Nephron progenitor cell (in vitro differentiated cells): ENCODE data around the gene TRAF6.
A peak's percentile ranks its signal among the peaks of the same experiment; 100 is the strongest.
"Not testable (repeated sequence)": the region's sequence is repeated elsewhere in the genome, so short reads cannot be mapped to it uniquely, and the experiment has no call there.

Experiments used
- DNase-seq: peaks from one replicate; pipeline ENCODE4 v3.0.0; 2021
- H3K27ac Mint-ChIP-seq: 2 replicates; pipeline ENCODE4 v1.8.0; 2021; ENCODE audit warnings: mild to moderate bottlenecking, moderate library complexity, mixed read lengths
- H3K27me3 Mint-ChIP-seq: 2 replicates; pipeline ENCODE4 v1.8.0; 2021; ENCODE audit warnings: mild to moderate bottlenecking, low read depth, mixed read lengths; ENCODE audit not compliant: poor library complexity
- H3K36me3 Mint-ChIP-seq: 2 replicates; pipeline ENCODE4 v1.8.0; 2021; ENCODE audit warnings: low read depth, mixed read lengths
- H3K4me1 Mint-ChIP-seq: 2 replicates; pipeline ENCODE4 v1.8.0; 2021; ENCODE audit warnings: mixed read lengths
- H3K4me3 Mint-ChIP-seq: 2 replicates; pipeline ENCODE4 v1.8.0; 2021; ENCODE audit warnings: mild to moderate bottlenecking, moderate library complexity, mixed read lengths
- H3K9me3 Mint-ChIP-seq: 2 replicates; pipeline ENCODE4 v1.8.0; 2021; ENCODE audit warnings: mild to moderate bottlenecking, moderate library complexity, mixed read lengths
- TF ChIP-seq, protein P1 (sequence below): fragments of 200-600 bp; sonication (generic); IDR thresholded peaks from 2 replicates; pipeline ENCODE4 v1.5.0; 2021; ENCODE audit warnings: antibody characterized with exemption

The TRAF6 gene, protein sequence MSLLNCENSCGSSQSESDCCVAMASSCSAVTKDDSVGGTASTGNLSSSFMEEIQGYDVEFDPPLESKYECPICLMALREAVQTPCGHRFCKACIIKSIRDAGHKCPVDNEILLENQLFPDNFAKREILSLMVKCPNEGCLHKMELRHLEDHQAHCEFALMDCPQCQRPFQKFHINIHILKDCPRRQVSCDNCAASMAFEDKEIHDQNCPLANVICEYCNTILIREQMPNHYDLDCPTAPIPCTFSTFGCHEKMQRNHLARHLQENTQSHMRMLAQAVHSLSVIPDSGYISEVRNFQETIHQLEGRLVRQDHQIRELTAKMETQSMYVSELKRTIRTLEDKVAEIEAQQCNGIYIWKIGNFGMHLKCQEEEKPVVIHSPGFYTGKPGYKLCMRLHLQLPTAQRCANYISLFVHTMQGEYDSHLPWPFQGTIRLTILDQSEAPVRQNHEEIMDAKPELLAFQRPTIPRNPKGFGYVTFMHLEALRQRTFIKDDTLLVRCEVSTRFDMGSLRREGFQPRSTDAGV

DNA sequence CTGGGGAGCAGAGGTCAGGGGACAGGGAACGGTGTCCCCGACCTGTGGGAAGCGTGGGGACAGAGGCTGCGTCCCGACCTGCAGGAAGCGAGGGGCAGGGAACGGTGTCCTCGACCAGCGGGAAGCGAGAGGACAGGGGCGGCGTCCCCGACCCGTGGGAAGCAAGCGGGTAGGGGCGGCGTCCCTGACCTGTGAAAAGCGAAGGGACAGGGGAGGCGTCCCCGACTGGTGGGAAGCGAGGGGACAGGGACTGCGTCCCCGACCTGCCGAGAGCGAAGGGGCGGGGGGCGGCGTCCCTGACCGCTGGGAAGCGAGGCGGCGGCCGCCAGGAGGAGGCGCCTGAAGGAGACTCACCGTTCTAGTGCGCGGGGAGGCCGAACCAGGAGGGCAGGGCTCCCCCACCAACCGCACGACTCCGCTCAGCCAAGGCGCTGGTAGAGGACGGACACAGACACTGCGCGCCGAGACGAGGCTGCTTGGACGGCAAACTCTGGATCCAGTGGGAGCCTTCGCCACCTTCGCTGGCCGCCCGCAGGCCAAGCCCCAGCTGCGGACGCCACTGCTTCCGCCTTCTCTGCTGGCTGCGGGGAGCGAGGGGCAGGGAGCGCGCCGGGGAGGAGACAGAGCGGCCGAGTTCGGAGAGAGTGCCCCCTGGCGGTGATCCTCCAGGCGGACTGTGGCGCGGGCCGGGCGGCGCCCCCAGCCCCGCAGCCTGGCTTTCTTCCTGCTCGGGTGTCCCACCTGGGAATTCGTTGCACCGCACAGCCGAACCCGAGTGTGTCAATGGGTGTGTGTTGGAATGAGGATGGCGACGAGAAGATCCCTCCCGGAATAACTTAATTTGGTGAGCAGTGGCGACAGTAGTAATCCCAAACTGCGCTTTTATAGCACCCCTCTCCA lies at the start of gene TRAF6:
TRAF6 (minus strand) TSS at position 579 of the 900 bp plus-strand sequence. CDS start 8,757 bp downstream, outside the sequence.
- H3K4me3 Mint-ChIP-seq: peak within 1 kb of the TSS; percentile 99
- DNase-seq: peak; percentile 97
- peaks cover 28% of the 10 kb centered on the region for H3K27me3 Mint-ChIP-seq
- no peaks in the 10 kb centered on the region for H3K36me3 Mint-ChIP-seq
- H3K27ac Mint-ChIP-seq: peak within 1 kb of the TSS; percentile 95
- peaks cover 16% of the 10 kb centered on the region for H3K9me3 Mint-ChIP-seq
- H3K4me1 Mint-ChIP-seq: peaks cover 19% of the 10 kb centered on the region
- TF ChIP-seq, protein P1, sequence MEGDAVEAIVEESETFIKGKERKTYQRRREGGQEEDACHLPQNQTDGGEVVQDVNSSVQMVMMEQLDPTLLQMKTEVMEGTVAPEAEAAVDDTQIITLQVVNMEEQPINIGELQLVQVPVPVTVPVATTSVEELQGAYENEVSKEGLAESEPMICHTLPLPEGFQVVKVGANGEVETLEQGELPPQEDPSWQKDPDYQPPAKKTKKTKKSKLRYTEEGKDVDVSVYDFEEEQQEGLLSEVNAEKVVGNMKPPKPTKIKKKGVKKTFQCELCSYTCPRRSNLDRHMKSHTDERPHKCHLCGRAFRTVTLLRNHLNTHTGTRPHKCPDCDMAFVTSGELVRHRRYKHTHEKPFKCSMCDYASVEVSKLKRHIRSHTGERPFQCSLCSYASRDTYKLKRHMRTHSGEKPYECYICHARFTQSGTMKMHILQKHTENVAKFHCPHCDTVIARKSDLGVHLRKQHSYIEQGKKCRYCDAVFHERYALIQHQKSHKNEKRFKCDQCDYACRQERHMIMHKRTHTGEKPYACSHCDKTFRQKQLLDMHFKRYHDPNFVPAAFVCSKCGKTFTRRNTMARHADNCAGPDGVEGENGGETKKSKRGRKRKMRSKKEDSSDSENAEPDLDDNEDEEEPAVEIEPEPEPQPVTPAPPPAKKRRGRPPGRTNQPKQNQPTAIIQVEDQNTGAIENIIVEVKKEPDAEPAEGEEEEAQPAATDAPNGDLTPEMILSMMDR: peak; percentile 90

DNA sequence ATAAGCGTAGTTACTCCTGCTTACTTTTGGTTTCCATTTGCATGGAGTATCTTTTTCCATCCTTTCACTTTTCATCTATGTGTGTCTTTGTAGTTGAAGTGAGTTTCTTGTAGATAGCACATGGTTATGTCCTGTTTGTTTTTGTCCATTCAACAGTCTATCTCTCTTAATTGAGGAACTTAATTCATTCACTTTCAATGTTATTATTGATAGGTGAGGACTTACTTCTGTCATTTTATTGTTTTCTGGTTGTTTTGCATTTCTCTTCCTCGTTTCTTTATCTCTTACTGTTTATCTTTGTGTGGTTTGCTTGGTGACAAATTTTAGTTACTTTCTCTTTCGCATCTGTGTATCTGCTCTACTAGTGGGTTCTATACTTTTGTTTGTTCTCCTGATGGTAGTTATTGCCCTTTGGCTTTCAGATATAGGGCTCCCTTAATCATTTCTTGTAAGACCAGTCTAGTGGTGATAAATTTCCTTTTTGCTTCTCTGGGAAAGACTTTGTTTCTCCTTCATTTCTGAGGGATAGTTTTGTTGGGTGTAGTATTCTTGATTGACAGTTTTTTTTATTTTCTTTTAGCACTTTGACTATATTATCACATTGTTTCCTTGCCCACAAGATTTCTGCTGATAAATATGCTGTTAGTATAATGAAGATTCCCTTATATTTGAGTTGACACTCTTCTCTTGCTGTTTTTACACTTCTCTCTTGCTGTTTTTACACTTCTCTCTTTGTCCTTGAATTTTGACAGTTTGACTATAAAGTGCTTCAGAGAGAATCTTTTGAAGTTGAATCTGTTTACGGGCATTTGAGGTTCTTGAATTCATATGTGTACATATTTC lies 48.7 kb upstream of the TRAF6 start:
- no peak overlapping the region for H3K4me3 Mint-ChIP-seq
- TF ChIP-seq, protein P1: no peak
- DNase-seq: no peak
- peaks cover 3% of the 10 kb centered on the region for H3K27me3 Mint-ChIP-seq
- peaks cover under 1% of the 10 kb centered on the region for H3K4me1 Mint-ChIP-seq
- no peak overlapping the region for H3K27ac Mint-ChIP-seq
- peaks cover 26% of the 10 kb centered on the region for H3K9me3 Mint-ChIP-seq
- peaks cover 10% of the 10 kb centered on the region for H3K36me3 Mint-ChIP-seq

DNA sequence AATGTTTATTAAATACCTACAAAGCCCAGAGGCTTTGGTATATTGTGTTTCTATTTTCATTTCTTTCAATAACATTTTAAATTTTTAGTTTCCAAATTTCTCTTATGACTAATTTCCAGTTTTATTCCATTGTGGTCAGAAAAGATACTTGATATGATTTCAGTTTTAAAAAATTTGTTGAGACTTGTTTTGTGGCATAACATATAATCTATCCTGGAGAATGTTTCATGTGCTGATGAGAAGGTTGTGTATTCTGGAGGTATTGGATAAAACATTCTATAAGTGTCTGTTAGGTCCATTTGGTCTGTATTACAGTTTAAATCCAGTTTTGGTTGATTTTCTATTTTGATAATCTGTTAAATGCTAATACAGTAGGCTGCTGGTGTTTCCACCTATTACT lies 47.9 kb upstream of the TRAF6 start:
- no peak for DNase-seq
- Mint-ChIP-seq H3K4me1 (no peaks in the 10 kb centered on the region), H3K36me3 (peaks cover 10% of the 10 kb centered on the region), H3K4me3 (no peak overlapping the region), H3K9me3 (peaks cover 26% of the 10 kb centered on the region), H3K27ac (no peak overlapping the region), H3K27me3 (peaks cover 3% of the 10 kb centered on the region)
- TF ChIP-seq, protein P1: no peak

DNA sequence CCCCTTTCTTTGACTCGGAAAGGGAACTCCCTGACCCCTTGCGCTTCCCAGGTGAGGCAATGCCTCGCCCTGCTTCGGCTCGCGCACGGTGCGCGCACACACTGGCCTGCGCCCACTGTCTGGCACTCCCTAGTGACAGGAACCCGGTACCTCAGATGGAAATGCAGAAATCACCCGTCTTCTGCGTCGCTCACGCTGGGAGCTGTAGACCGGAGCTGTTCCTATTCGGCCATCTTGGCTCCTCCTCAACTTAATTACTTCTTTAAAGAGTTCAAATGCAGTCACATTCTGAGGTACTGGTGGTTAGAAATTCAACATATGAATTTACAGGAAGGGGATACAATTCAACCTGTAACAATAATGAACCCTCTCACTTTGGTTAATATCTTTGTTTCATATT lies 47.3 kb upstream of the TRAF6 start:
- DNase-seq, H3K27me3 Mint-ChIP-seq, H3K36me3 Mint-ChIP-seq, H3K4me1 Mint-ChIP-seq, H3K27ac Mint-ChIP-seq: not testable (repeated sequence)
- H3K4me3 Mint-ChIP-seq: peak overlapping the region; percentile 32
- peaks cover 26% of the 10 kb centered on the region for H3K9me3 Mint-ChIP-seq

DNA sequence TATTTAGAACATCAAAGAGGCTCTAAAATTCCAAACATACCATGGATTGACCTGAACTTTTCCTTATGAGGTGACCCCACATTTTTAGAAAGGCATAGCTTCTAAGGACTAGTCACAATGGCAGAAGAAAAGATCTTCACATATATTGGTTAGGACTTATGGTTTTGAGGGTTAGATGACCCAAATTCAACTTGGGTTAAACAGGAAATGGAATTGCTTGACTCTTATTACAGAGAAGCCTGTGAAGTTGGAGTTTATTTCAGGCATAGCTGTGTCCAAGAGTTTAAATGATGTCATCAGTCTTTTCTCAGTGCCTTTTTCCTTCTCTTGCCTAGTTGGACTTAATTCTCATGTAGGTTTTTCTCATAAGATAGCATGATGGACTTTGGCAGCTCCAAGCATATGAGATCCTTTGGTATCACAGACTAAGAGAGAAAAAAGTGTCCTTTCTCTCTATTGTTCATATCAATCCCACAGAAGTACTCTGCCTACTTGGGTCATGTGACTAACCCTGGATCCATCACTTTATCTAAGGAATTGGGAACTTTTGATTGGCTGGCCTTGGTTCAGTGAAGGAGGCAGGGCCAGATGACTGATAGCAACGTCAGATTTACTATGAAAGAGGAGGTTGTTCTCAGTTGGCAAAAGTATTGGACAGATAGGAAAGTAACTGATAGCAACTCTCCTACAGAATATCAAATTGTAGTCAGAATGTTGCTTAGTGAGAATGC lies 40.5 kb upstream of the TRAF6 start:
- peaks cover 5% of the 10 kb centered on the region for H3K27me3 Mint-ChIP-seq
- no peaks in the 10 kb centered on the region for H3K36me3 Mint-ChIP-seq
- TF ChIP-seq, protein P1: no peak
- no peak overlapping the region for H3K4me3 Mint-ChIP-seq
- no peak overlapping the region for H3K27ac Mint-ChIP-seq
- peaks cover 21% of the 10 kb centered on the region for H3K9me3 Mint-ChIP-seq
- DNase-seq: no peak
- H3K4me1 Mint-ChIP-seq: no peaks in the 10 kb centered on the region
